ENCODE data around the gene SEPTIN2. TPM values are rescaled to one million over a fixed set of nuclear protein-coding genes. Genes with fewer than 3 reads are reported as not detected.
A peak's percentile ranks its signal among the peaks of the same experiment; 100 is the strongest.
"Not testable (repeated sequence)": the region's sequence is repeated elsewhere in the genome, so short reads cannot be mapped to it uniquely, and the experiment has no call there.

The SEPTIN2 gene
- polyA plus RNA-seq, 1 donor (not counting 4 experiments of a cell fraction or from before 2014, with no cell fraction given), result 644 TPM

DNA sequence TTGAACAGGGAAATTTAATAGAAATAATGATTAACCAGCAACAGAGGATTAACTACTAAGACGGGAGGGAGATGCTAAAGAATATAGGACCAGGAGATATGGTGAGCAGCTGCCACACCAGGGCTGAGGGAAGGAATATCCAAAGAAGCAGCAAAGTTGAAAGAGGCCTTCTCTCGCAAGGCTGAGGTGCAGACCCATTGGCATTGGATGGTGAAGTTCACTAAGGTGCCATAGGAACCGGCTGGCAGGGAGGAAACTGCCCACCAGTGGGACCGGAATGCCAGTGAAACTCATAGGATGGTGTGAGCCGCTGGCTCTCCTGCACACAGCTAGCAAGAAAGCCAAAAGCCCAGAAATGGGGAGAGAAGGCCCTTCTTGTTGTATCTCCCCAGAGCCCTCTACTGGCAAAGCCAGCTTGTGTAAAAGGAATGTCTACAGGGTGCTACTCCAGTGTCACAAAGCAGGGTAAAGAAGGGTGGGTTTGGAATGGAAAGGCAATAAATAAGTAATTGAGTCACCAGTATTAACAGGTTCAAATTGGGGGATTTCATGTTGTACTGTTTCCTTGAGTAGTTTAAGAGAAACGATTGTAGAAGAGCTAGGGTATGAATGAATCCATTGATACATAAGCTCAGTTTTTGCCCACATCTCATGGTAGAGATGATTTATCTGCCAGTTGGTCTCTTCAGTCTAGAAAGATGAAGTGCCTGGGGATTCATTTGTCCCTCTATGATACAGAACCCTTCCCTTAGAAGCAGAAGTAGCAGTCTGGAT, 76.4 kb downstream of the SEPTIN2 start:
- FAIRE-seq, result no peak
- no peaks in the 10 kb centered on the region for H4K20me1 ChIP-seq (ENCODE audit: control insufficient read depth, extremely low read depth, insufficient read depth, low read length)
- H3K4me3 ChIP-seq (ENCODE audit: control insufficient read depth in 2 of 3, extremely low read depth in 1 of 3, insufficient read depth in 2 of 3, low read depth in 1 of 3, low read length in 3 of 3), result no peak overlapping the region
- H2AFZ ChIP-seq (ENCODE audit: control insufficient read depth, low read length), result no peak overlapping the region
- TF ChIP-seq EZH2 (IDR thresholded peaks at IDR 0.05; ENCODE audit: low read length) (no peak), CTCF (optimal IDR thresholded peaks at IDR 0.05 in 1 of 3, IDR thresholded peaks at IDR 0.05 in 1 of 3, conservative IDR thresholded peaks at IDR 0.05 in 1 of 3; ENCODE audit: extremely low read depth in 1 of 3, insufficient read depth in 2 of 3, low read length in 3 of 3) (peak; percentile 28 to 40 (median 40))
- no peak overlapping the region for H3K27ac ChIP-seq (ENCODE audit: control insufficient read depth, insufficient read depth, low read length)
- peaks cover 21% of the 10 kb centered on the region for H3K4me1 ChIP-seq (ENCODE audit: control insufficient read depth, extremely low read depth, insufficient read depth, low read length)
- no peaks in the 10 kb centered on the region for H3K27me3 ChIP-seq (ENCODE audit: control insufficient read depth, extremely low read depth, insufficient read depth, low read length)
- H3K79me2 ChIP-seq (ENCODE audit: control insufficient read depth, insufficient read depth, low read length), result no peaks in the 10 kb centered on the region
- no peaks in the 10 kb centered on the region for H3K9me3 ChIP-seq (ENCODE audit: control insufficient read depth, low read depth, low read length)
- peaks cover 0 to 7% of the 10 kb centered on the region in 2 experiments for H3K36me3 ChIP-seq (ENCODE audit: control insufficient read depth in 2 of 2, extremely low read depth in 1 of 2, insufficient read depth in 2 of 2, low read length in 2 of 2)
- dilution Hi-C loops (cut with MboI; ENCODE audit: extremely low pct_ligation_motif_present, low sequenced_read_pairs), result no loop called here
- no peak overlapping the region for H3K9ac ChIP-seq (ENCODE audit: control insufficient read depth, extremely low read depth, insufficient read depth, low read length)
- no peak for DNase-seq (ENCODE audit: low read depth, low spot score)
- H3K9me1 ChIP-seq (ENCODE audit: control insufficient read depth, extremely low read depth, insufficient read depth, low read length), result peaks cover 6% of the 10 kb centered on the region
- no peak overlapping the region for H3K4me2 ChIP-seq (ENCODE audit: control insufficient read depth, extremely low read depth, insufficient read depth, low read depth, low read length)

- FAIRE-seq; DNase-seq (ENCODE audit: low read depth, low spot score); H3K9me3 ChIP-seq (ENCODE audit: control insufficient read depth, low read depth, low read length); H3K36me3 ChIP-seq (ENCODE audit: control insufficient read depth in 2 of 2, extremely low read depth in 1 of 2, insufficient read depth in 2 of 2, low read length in 2 of 2); H3K79me2 ChIP-seq (ENCODE audit: control insufficient read depth, insufficient read depth, low read length); H4K20me1 ChIP-seq (ENCODE audit: control insufficient read depth, extremely low read depth, insufficient read depth, low read length); H3K9me1 ChIP-seq (ENCODE audit: control insufficient read depth, extremely low read depth, insufficient read depth, low read length); H3K4me3 ChIP-seq (ENCODE audit: control insufficient read depth in 2 of 3, extremely low read depth in 1 of 3, insufficient read depth in 2 of 3, low read depth in 1 of 3, low read length in 3 of 3); H3K9ac ChIP-seq (ENCODE audit: control insufficient read depth, extremely low read depth, insufficient read depth, low read length); H3K27ac ChIP-seq (ENCODE audit: control insufficient read depth, insufficient read depth, low read length); H3K4me2 ChIP-seq (ENCODE audit: control insufficient read depth, extremely low read depth, insufficient read depth, low read depth, low read length); dilution Hi-C loops (cut with MboI; ENCODE audit: extremely low pct_ligation_motif_present, low sequenced_read_pairs); H3K27me3 ChIP-seq (ENCODE audit: control insufficient read depth, extremely low read depth, insufficient read depth, low read length); H2AFZ ChIP-seq (ENCODE audit: control insufficient read depth, low read length): not testable (repeated sequence)
- H3K4me1 ChIP-seq (ENCODE audit: control insufficient read depth, extremely low read depth, insufficient read depth, low read length), result peaks cover 21% of the 10 kb centered on the region
Observed at GRCh38 chr2:241392753-241393152, 77.0 kb downstream of the SEPTIN2 start.
